Subcutaneous abdominal adipose tissue (tissue), 5 donors: ENCODE results near the gene GCLM.

ENCODE experiments used
- H3K27ac ChIP-seq: one replicate; pipeline ENCODE4 v1.7.0; 2013; ENCODE audit warnings: low read depth, mild to moderate bottlenecking, inconsistent platforms, low read length, moderate library complexity
- H3K27me3 ChIP-seq, 5 donors: one replicate each; pipeline ENCODE4 v1.7.0; 2013; ENCODE audit warnings: low read length in 5 of 5, inconsistent platforms in 1 of 5; ENCODE audit not compliant: control insufficient read depth in 5 of 5, insufficient read depth in 4 of 5
- H3K36me3 ChIP-seq, 5 donors: one replicate each; pipeline ENCODE4 v1.7.0; 2013; ENCODE audit warnings: low read length in 5 of 5; ENCODE audit not compliant: control insufficient read depth in 5 of 5, insufficient read depth in 5 of 5
- H3K4me1 ChIP-seq, 5 donors: one replicate each; pipeline ENCODE4 v1.7.0; 2013; ENCODE audit warnings: low read length in 5 of 5, mild to moderate bottlenecking in 3 of 5, moderate library complexity in 1 of 5; ENCODE audit not compliant: control insufficient read depth in 5 of 5, insufficient read depth in 5 of 5
- H3K4me3 ChIP-seq, 5 donors: one replicate each; pipeline ENCODE4 v1.7.0; 2013; ENCODE audit warnings: low read length in 5 of 5, low read depth in 1 of 5
- H3K9ac ChIP-seq, 5 donors: one replicate each; pipeline ENCODE4 v1.7.0; 2013; ENCODE audit warnings: low read length in 5 of 5, mild to moderate bottlenecking in 4 of 5, moderate library complexity in 3 of 5
- H3K9me3 ChIP-seq, 5 donors: one replicate each; pipeline ENCODE4 v1.7.0; 2013; ENCODE audit warnings: low read length in 5 of 5; ENCODE audit not compliant: control insufficient read depth in 5 of 5
- donor health status: healthy.
- donor health status: healthy.
- donor health status: healthy.
- donor health status: healthy.
- donor health status: healthy.

The GCLM gene

DNA sequence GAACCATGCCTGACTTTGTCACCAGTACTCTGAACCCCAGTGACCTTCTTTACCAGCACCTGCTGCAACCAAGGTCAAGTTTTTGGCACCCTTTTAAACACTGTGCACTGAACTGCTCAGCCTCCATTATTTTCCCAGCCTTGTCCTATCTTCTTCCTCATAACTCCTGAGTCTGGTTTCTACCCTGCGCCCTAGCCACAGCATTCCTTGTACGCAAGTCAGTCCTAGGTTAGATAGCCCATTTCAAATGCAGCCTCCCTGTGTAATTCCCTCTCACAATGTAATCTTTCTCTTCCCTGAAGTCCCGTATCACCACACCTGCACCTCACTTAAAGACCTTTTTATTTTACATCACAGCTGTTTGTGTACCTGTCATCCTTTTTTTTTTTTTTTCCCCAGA, 67.5 kb downstream of the GCLM start:
- H3K27ac ChIP-seq = no peak overlapping the region
- no peak overlapping the region for H3K4me3 ChIP-seq
- no peaks in the 10 kb centered on the region for H3K36me3 ChIP-seq
- no peaks in the 10 kb centered on the region for H3K9me3 ChIP-seq
- H3K9ac ChIP-seq = no peak overlapping the region
- H3K4me1 ChIP-seq = peaks cover 5 to 30% (median 18%) of the 10 kb centered on the region in 5 donors
- no peaks in the 10 kb centered on the region for H3K27me3 ChIP-seq

DNA sequence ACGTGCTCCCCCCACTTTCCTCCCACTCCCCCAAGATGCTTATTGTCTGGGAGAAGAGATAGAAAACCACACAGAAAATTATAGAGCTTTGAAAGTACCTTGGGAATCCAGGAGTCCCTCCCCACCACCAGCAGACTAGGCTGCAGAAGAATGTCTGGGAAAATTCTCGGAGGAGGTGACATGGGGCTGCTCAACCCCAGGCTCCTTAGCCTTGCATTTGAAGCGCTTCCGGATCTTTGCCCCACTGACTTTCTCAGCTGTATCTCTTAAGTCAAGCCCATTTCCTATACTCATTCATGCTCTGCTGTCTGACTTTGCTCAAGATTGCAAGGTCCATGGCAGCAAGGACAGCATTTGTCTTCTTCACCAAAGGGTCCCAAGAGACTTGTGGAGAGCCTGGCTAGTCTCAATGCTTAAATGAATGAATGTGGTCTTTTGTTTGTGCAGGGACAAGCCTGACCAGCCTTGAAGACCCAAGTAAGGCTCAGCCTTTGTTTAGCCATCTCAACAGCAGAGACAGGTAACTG, 68.2 kb downstream of the GCLM start:
- peaks cover 5 to 27% (median 18%) of the 10 kb centered on the region in 5 donors for H3K4me1 ChIP-seq
- H3K9me3 ChIP-seq = no peaks in the 10 kb centered on the region
- no peak overlapping the region for H3K27ac ChIP-seq
- no peaks in the 10 kb centered on the region for H3K27me3 ChIP-seq
- H3K9ac ChIP-seq = no peak overlapping the region
- H3K4me3 ChIP-seq = no peak overlapping the region
- H3K36me3 ChIP-seq = no peaks in the 10 kb centered on the region

DNA sequence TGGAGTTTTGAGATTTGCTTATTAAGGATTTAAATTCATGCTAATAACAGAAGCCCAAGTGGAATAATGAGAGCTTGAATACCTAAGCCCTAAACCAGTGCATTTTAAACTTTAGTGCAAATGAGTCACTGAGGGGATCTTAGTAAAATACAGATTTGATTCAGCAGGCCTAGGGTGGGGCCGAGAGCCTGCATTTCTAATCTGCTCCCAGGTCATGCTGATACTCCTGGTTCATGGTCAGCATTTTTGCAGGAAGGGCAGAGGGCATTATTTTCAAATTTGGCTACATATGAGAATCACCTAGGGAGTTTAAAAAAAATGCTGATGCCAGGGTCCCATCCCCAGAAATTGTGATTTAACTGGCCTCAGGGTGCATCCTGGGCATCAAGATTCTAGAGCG, 69.5 kb downstream of the GCLM start:
- H3K9me3 ChIP-seq = no peaks in the 10 kb centered on the region
- no peaks in the 10 kb centered on the region for H3K36me3 ChIP-seq
- peaks cover 0 to 16% (median 7%) of the 10 kb centered on the region in 5 donors for H3K4me1 ChIP-seq
- H3K4me3 ChIP-seq = no peak overlapping the region
- H3K9ac ChIP-seq = no peak overlapping the region
- no peaks in the 10 kb centered on the region for H3K27me3 ChIP-seq
- H3K27ac ChIP-seq = no peak overlapping the region

DNA sequence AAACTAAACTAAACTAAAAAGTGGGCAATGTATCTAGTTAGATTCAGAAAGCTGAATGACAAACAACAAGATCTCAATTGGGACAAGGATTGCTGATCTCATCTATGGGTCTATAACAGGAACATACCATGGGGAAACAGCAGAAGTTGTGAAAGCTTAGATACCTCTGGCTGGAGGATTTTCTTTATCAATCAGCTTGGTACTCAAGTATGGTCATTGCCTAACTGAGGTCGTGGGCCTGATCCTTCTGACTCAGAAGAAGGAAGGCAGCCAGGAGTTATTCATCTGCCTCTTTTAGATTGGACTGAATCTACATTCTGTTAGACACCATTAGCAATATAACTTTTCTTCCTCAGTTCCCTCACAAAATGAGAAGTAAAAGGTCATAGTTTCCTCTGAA, 69.9 kb downstream of the GCLM start:
- H3K9me3 ChIP-seq = no peaks in the 10 kb centered on the region
- H3K9ac ChIP-seq = no peak overlapping the region
- H3K4me3 ChIP-seq = no peak overlapping the region
- H3K27ac ChIP-seq = no peak overlapping the region
- H3K4me1 ChIP-seq = peaks cover 0 to 11% (median 3%) of the 10 kb centered on the region in 5 donors
- no peaks in the 10 kb centered on the region for H3K27me3 ChIP-seq
- H3K36me3 ChIP-seq = no peaks in the 10 kb centered on the region

DNA sequence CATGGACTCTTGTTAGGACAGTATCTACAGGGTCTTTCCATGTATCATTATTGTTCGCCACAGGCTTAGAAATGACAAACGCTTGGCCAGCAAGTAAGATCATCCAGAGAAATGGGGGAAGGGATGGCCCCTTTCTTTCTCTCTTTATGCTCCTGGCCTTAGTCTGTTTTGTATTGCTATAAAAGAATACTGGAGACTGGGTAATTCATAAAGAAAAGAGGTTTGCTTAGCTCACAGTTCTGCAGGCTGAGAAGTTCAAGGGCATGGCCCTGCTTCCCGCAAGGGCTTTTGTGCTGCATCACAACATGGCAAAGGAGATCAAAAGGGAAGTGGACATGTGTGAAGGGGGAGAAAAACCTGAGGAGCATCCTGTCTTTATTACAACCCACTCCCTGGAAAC, 71.3 kb downstream of the GCLM start:
- Histone ChIP-seq H3K36me3 (no peaks in the 10 kb centered on the region), H3K27me3 (no peaks in the 10 kb centered on the region), H3K9me3 (peaks cover 0 to 3% (median 0%) of the 10 kb centered on the region in 5 donors), H3K4me1 (peaks cover 0 to 5% (median 0%) of the 10 kb centered on the region in 5 donors), H3K9ac (no peak overlapping the region), H3K27ac (no peak overlapping the region), H3K4me3 (no peak overlapping the region)
